Transverse colon (tissue), 4 donors: ENCODE results near the gene P2RX4. TPM values are rescaled to one million over a fixed set of nuclear protein-coding genes. Genes with fewer than 3 reads are reported as not detected.
A peak's percentile ranks its signal among the peaks of the same experiment; 100 is the strongest.
"Not testable (repeated sequence)": the region's sequence is repeated elsewhere in the genome, so short reads cannot be mapped to it uniquely, and the experiment has no call there.

Source experiments
- DNase-seq: peaks from one replicate; pipeline ENCODE4 v3.0.0-alpha.2; 2019
- H3K27ac ChIP-seq, 4 donors: fragments of 200-600 bp; sonication (generic); 2 replicates each; pipeline ENCODE4 v1.5.1; 2016 to 2018; ENCODE audit warnings: inconsistent platforms in 4 of 4
- H3K27me3 ChIP-seq: fragments of 200-600 bp; sonication (generic); 2 replicates; pipeline ENCODE4 v1.5.1; 2017; ENCODE audit warnings: inconsistent platforms
- H3K36me3 ChIP-seq, 4 donors: fragments of 200-600 bp; sonication (generic); 2 replicates each; pipeline ENCODE4 v1.5.1; 2017 to 2019; ENCODE audit warnings: inconsistent platforms in 4 of 4
- H3K4me1 ChIP-seq, 4 donors: fragments of 200-600 bp; sonication (generic); 2 replicates each; pipeline ENCODE4 v1.5.1; 2017 to 2020; ENCODE audit warnings: inconsistent platforms in 4 of 4
- H3K4me3 ChIP-seq, 4 donors: fragments of 200-600 bp; sonication (generic); 1 replicate in 1 of 4; 2 replicates in 3 of 4; pipeline versions ENCODE4 v1.5.1 to v1.6.1; 2017 to 2019; ENCODE audit warnings: inconsistent platforms in 4 of 4
- H3K9me3 ChIP-seq, 2 donors: fragments of 200-600 bp; sonication (generic); 2 replicates each; pipeline ENCODE4 v1.5.1; 2017 to 2019; ENCODE audit warnings: inconsistent platforms in 2 of 2
- CTCF ChIP-seq, 5 experiments: fragments of 200-600 bp in 3 of 5; fragments of 450-650 bp in 2 of 5; sonication (generic) in 3 of 5; IDR thresholded peaks; 1 replicate in 2 of 5; 2 replicates in 3 of 5; pipeline ENCODE4 v1.5.1; 2016 to 2017; ENCODE audit warnings: antibody characterized with exemption in 5 of 5, inconsistent platforms in 3 of 5, mild to moderate bottlenecking in 2 of 5, moderate library complexity in 1 of 5
- EP300 ChIP-seq: sonication (generic); formaldehyde crosslinking; IDR thresholded peaks from one replicate; pipeline ENCODE4 v1.6.1; 2017; ENCODE audit warnings: antibody characterized with exemption, low read depth
- POLR2A ChIP-seq: fragments of 450-650 bp; IDR thresholded peaks from one replicate; pipeline ENCODE4 v1.6.1; 2016; ENCODE audit warnings: antibody characterized with exemption, mild to moderate bottlenecking, moderate library complexity
- POLR2AphosphoS5 ChIP-seq, 3 donors: sonication (generic); formaldehyde crosslinking; IDR thresholded peaks; one replicate each; pipeline ENCODE4 v1.6.1; 2016; ENCODE audit warnings: antibody characterized with exemption in 3 of 3
- WGBS, 2 donors: methylation state at CpG; one replicate each; pipeline ENCODE4 v1.1.5; 2018; ENCODE audit warnings: low coverage in 1 of 2; 5-methylcytosine and 5-hydroxymethylcytosine counted together
- in situ Hi-C, 4 donors: fragments of 200-750 bp; cut with MboI; loops; one replicate each; pipeline versions ENCODE4 v1.15.0 to v1.15.1; 2017; ENCODE audit warnings: low sequenced_read_pairs in 3 of 4, low pct_ligation_motif_present in 1 of 4, low pct_unique_long_range_greater_than_20kb in 1 of 4
- intact Hi-C: fragments of 100-400 bp; cut with DNase I; formaldehyde crosslinking; loops from one replicate; pipeline ENCODE4 v1.15.1; 2023; ENCODE audit warnings: low total_unique reads
- total RNA-seq, 4 donors: library from RNA; depleted of rRNA; stranded (reverse); fragments of >200 nt; gene quantifications; one replicate each; pipeline ENCODE4 v1.1.0, GENCODE V29; 2016

The P2RX4 gene
- total RNA-seq, 4 donors from 2014 or later = 103 to 435 (median 217) TPM

- in situ Hi-C loops = no loop called here
- WGBS, 2 donors = 86 to 90% methylated on average over 6 to 11 of the region's 11 CpGs
These were observed 6.4 kb upstream of the P2RX4 start for GRCh38 chr12:121203482-121203881.

GRCh38 chr12:121205491-121205890, 4.4 kb upstream of the P2RX4 start:
- no peaks in the 10 kb centered on the region for H3K27me3 ChIP-seq
- in situ Hi-C loops = no loop called here
- H3K36me3 ChIP-seq = no peaks in the 10 kb centered on the region
- no peak overlapping the region for H3K4me3 ChIP-seq
- intact Hi-C loops = no loop called here
- peaks cover 1 to 5% (median 3%) of the 10 kb centered on the region in 4 donors for H3K4me1 ChIP-seq
- no peak for DNase-seq
- WGBS, 2 donors = 74 to 75% methylated on average over 7 of the region's 7 CpGs
- H3K27ac ChIP-seq = no peak overlapping the region
- no peak for TF ChIP-seq CTCF (IDR thresholded peaks at IDR 0.05)
- TF ChIP-seq POLR2A = no peak
- TF ChIP-seq POLR2AphosphoS5 (IDR thresholded peaks at IDR 0.05) = no peak
- no peak for TF ChIP-seq EP300
- no peaks in the 10 kb centered on the region for H3K9me3 ChIP-seq

More at GRCh38 chr12:121203482-121203881, 6.4 kb upstream of the P2RX4 start:
- Histone ChIP-seq H3K4me1 (no peaks in the 10 kb centered on the region), H3K4me3 (no peak overlapping the region), H3K27me3 (no peaks in the 10 kb centered on the region), H3K27ac (no peak overlapping the region), H3K9me3 (no peaks in the 10 kb centered on the region), H3K36me3 (no peaks in the 10 kb centered on the region)
- no peak for TF ChIP-seq POLR2AphosphoS5 (IDR thresholded peaks at IDR 0.05)
- intact Hi-C loops = no loop called here
- DNase-seq = no peak

DNA sequence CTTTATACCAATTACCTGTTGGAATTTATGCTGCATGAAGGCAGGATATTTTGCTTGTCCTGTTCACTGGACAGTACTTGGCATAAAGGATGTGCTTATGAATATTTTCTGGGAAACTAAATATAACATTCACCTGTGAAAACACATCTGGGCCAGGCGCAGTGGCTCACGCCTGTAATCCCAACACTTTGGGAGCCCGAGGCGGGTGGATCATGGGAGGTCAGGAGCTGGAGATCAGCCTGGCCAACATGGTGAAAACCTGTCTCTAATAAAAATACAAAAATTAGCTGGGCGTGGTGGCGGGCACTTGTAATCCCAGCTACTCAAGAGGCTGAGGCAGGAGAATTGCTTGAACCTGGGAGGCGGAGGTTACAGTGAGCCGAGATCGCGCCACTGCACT, 1.4 kb upstream of the P2RX4 start:
- 93 to 95% methylated on average over 10 of the region's 10 CpGs for WGBS, 2 donors
- DNase-seq, H3K4me3 ChIP-seq, intact Hi-C loops, H3K36me3 ChIP-seq, H3K27me3 ChIP-seq, H3K9me3 ChIP-seq, in situ Hi-C loops, H3K27ac ChIP-seq: not testable (repeated sequence)
- peaks cover 8 to 26% (median 18%) of the 10 kb centered on the region in 4 donors for H3K4me1 ChIP-seq

- Histone ChIP-seq H3K4me3 (peak overlapping the region in 3 of 4 donors; percentile 87 to 95 (median 87)), H3K9me3 (no peaks in the 10 kb centered on the region), H3K27ac (peak overlapping the region; percentile 96 to 97 (median 96)), H3K4me1 (peaks cover 8 to 33% (median 25%) of the 10 kb centered on the region in 4 donors), H3K27me3 (no peaks in the 10 kb centered on the region), H3K36me3 (no peaks in the 10 kb centered on the region)
- intact Hi-C loops = no loop called here
- no peak for TF ChIP-seq POLR2A
- no peak for TF ChIP-seq CTCF (IDR thresholded peaks at IDR 0.05)
- TF ChIP-seq EP300 = no peak
- TF ChIP-seq POLR2AphosphoS5 (IDR thresholded peaks at IDR 0.05) = no peak
- no peak for DNase-seq
- in situ Hi-C loops = no loop called here
- 88% methylated on average over 15 of the region's 15 CpGs; no CpG with 5 or more reads in 1 of the 2 donors for WGBS, 2 donors
These were observed 708 bp upstream of the P2RX4 start for GRCh38 chr12:121209221-121209620.

GRCh38 chr12:121212875-121213274, 2.9 kb downstream of the P2RX4 start:
- H3K27ac ChIP-seq = peak overlapping the region; percentile 82 to 90 (median 89)
- H3K4me1 ChIP-seq = peaks cover 22 to 67% (median 46%) of the 10 kb centered on the region in 4 donors
- H3K36me3 ChIP-seq = no peaks in the 10 kb centered on the region

More at GRCh38 chr12:121212875-121213274, 2.9 kb downstream of the P2RX4 start:
- TF ChIP-seq CTCF (IDR thresholded peaks at IDR 0.05) = no peak
- no peak for TF ChIP-seq POLR2AphosphoS5 (IDR thresholded peaks at IDR 0.05)
- no peak for TF ChIP-seq EP300
- no peak for TF ChIP-seq POLR2A
- in situ Hi-C loops = no loop called here
- 90 to 94% methylated on average over 2 to 5 of the region's 5 CpGs for WGBS, 2 donors
- Histone ChIP-seq H3K27me3 (no peaks in the 10 kb centered on the region), H3K4me3 (no peak overlapping the region), H3K9me3 (no peaks in the 10 kb centered on the region)
- DNase-seq = no peak
- intact Hi-C loops = no loop called here
